HCT116 (cell line): Measurements from ENCODE around the gene NCOA5. TPM values are rescaled to one million over a fixed set of nuclear protein-coding genes. Genes with fewer than 3 reads are reported as not detected.

Experiments used
- ATAC-seq: fragments of 200-7000 bp; cut with Tn5 transposase; 2 replicates; pipeline ENCODE4 v1.9.1; 2020; ENCODE audit warnings: mild to moderate bottlenecking, moderate library complexity
- BruUV-seq: library from RNA; stranded (reverse); fragments of 400-500 nt; replicated peaks from 2 replicates; lab custom pipeline; 2021; lab: Mats Ljungman, UMichigan
- CTCF ChIA-PET: fragments of 300-600 bp; sonication (Branson Sonifier 250); formaldehyde crosslinking; loops from one replicate; lab custom pipeline; 2021; ENCODE audit warnings: antibody characterized with exemption; lab: Charles Lee
- POLR2A ChIA-PET: fragments of 300-600, 350-600 bp; sonication (Branson Sonifier 250); formaldehyde crosslinking; loops from one replicate; lab custom pipeline; 2021; ENCODE audit warnings: antibody characterized with exemption; lab: Charles Lee
- RAD21 ChIA-PET, 2 experiments: fragments of 300-600 bp; sonication (Branson Sonifier 250); formaldehyde crosslinking; loops; one replicate each; lab custom pipeline; 2023; ENCODE audit warnings: low total read pairs in 2 of 2; ENCODE audit not compliant: uncharacterized antibody in 2 of 2, unreplicated experiment in 2 of 2, low non-redundant PET in 1 of 2; lab: Charles Lee
- DNase-seq: peaks from one replicate; pipeline ENCODE4 v3.0.0-alpha.2; 2010; ENCODE audit warnings: low read depth, low spot score
- H2AFZ ChIP-seq: fragments of 200-600 bp; shearing (Covaris generic), sonication (generic); 2 replicates; pipeline ENCODE4 v1.6.1; 2017; ENCODE audit warnings: low read depth, mixed run types, mixed read lengths, antibody characterized with exemption, low read length; ENCODE audit not compliant: poor library complexity, severe bottlenecking
- H3K27ac ChIP-seq: 2 replicates; pipeline ENCODE4 v1.5.1; 2012; ENCODE audit warnings: low read depth, low read length
- H3K27me3 ChIP-seq: fragments of 200-600 bp; sonication (generic); 2 replicates; pipeline ENCODE4 v1.6.1; 2016; ENCODE audit warnings: mixed run types, low read length, mixed read lengths; ENCODE audit not compliant: insufficient read depth
- H3K36me3 ChIP-seq, 2 experiments: fragments of 200-500 bp in 1 of 2; fragments of 200-600 bp in 1 of 2; sonication (Bioruptor generic) in 1 of 2; sonication (generic) in 1 of 2; 2 replicates each; pipeline versions ENCODE4 v1.5.1 to v1.6.1; 2014 to 2016; ENCODE audit warnings: low read length in 2 of 2, inconsistent platforms in 1 of 2, mixed read lengths in 1 of 2, mixed run types in 1 of 2; ENCODE audit not compliant: insufficient read depth in 2 of 2, control insufficient read depth in 1 of 2
- H3K4me1 ChIP-seq, 2 experiments: fragments of 200-600 bp in 1 of 2; sonication (generic) in 1 of 2; 2 replicates each; pipeline versions ENCODE4 v1.5.1 to v1.6.1; 2012 to 2017; ENCODE audit warnings: low read length in 2 of 2, inconsistent platforms in 1 of 2, mild to moderate bottlenecking in 1 of 2, mixed read lengths in 1 of 2, mixed run types in 1 of 2, moderate library complexity in 1 of 2; ENCODE audit not compliant: insufficient read depth in 2 of 2, control insufficient read depth in 1 of 2
- H3K4me2 ChIP-seq: fragments of 200-600 bp; sonication (generic); 2 replicates; pipeline ENCODE4 v1.6.1; 2017; ENCODE audit warnings: mixed run types, low read length, mixed read lengths
- H3K4me3 ChIP-seq, 2 experiments: fragments of 200-600 bp in 1 of 2; sonication (generic) in 1 of 2; replicated peaks in 1 of 2; 2 replicates each; pipeline ENCODE4 v1.5.1; 2011 to 2016; ENCODE audit warnings: low read length in 2 of 2, control low read depth in 1 of 2, low read depth in 1 of 2, mild to moderate bottlenecking in 1 of 2, mixed read lengths in 1 of 2, mixed run types in 1 of 2
- H3K79me2 ChIP-seq: fragments of 200-600 bp; sonication (generic); 2 replicates; pipeline ENCODE4 v1.6.1; 2017; ENCODE audit warnings: mild to moderate bottlenecking, mixed run types, low read length, moderate library complexity, mixed read lengths; ENCODE audit not compliant: insufficient read depth
- H3K9ac ChIP-seq: fragments of 200-600 bp; sonication (generic); 2 replicates; pipeline ENCODE4 v1.6.1; 2016; ENCODE audit warnings: low read length, mixed read lengths
- H3K9me2 ChIP-seq: fragments of 200-600 bp; sonication (generic), shearing (Covaris generic); 2 replicates; pipeline ENCODE4 v1.6.1; 2017; ENCODE audit warnings: mixed run types, mild to moderate bottlenecking, moderate library complexity; ENCODE audit not compliant: insufficient read depth
- H3K9me3 ChIP-seq, 2 experiments: fragments of 200-500 bp in 1 of 2; fragments of 200-600 bp in 1 of 2; sonication (Bioruptor generic) in 1 of 2; sonication (generic) in 1 of 2; 2 replicates each; pipeline ENCODE4 v1.6.1; 2014 to 2017; ENCODE audit warnings: low read length in 2 of 2, mixed read lengths in 2 of 2, inconsistent platforms in 1 of 2, low read depth in 1 of 2, mild to moderate bottlenecking in 1 of 2, mixed run types in 1 of 2, moderate library complexity in 1 of 2; ENCODE audit not compliant: control insufficient read depth in 1 of 2, insufficient read depth in 1 of 2
- H4K20me1 ChIP-seq: fragments of 200-600 bp; sonication (generic), shearing (Covaris generic); 2 replicates; pipeline ENCODE4 v1.6.1; 2017; ENCODE audit warnings: mixed run types, mild to moderate bottlenecking, moderate library complexity; ENCODE audit not compliant: insufficient read depth
- EGR1 ChIP-seq: IDR thresholded peaks from 2 replicates; pipeline ENCODE4 v1.6.1; 2012; ENCODE audit warnings: low read depth
- POLR2A ChIP-seq: IDR thresholded peaks from 2 replicates; pipeline ENCODE4 v1.7.0; 2011; ENCODE audit warnings: borderline replicate concordance; ENCODE audit not compliant: insufficient read depth, insufficient read length; ENCODE audit errors: extremely low read depth
- TCF7L2 ChIP-seq: IDR thresholded peaks from 2 replicates; pipeline ENCODE4 v1.7.0; 2011; ENCODE audit warnings: borderline replicate concordance, inconsistent platforms; ENCODE audit not compliant: insufficient read depth, insufficient read length; ENCODE audit errors: extremely low read depth
- intact Hi-C: fragments of 100-400 bp; cut with micrococcal nuclease; formaldehyde crosslinking; loops from 2 replicates; pipeline ENCODE4 v1.10.0; 2022
- total RNA-seq: library from RNA; stranded (reverse); gene quantifications from one replicate; pipeline ENCODE4 v1.2.1, GENCODE V29; 2021; ENCODE audit not compliant: unreplicated experiment
- TF ChIP-seq, protein P1 (sequence below), 3 experiments: fragments of 200-600 bp in 1 of 3; sonication (generic) in 1 of 3; IDR thresholded peaks in 2 of 3; conservative IDR thresholded peaks in 1 of 3; 2 replicates each; pipeline ENCODE4 v1.5.1; 2012 to 2017; ENCODE audit warnings: low read depth in 2 of 3, low read length in 2 of 3, antibody characterized with exemption in 1 of 3, borderline replicate concordance in 1 of 3, control low read depth in 1 of 3, mild to moderate bottlenecking in 1 of 3, mixed read lengths in 1 of 3, mixed run types in 1 of 3, moderate library complexity in 1 of 3; ENCODE audit not compliant: insufficient read depth in 1 of 3

The NCOA5 gene
- total RNA-seq, 1 experiment from 2014 or later, result 31.6 TPM

DNA sequence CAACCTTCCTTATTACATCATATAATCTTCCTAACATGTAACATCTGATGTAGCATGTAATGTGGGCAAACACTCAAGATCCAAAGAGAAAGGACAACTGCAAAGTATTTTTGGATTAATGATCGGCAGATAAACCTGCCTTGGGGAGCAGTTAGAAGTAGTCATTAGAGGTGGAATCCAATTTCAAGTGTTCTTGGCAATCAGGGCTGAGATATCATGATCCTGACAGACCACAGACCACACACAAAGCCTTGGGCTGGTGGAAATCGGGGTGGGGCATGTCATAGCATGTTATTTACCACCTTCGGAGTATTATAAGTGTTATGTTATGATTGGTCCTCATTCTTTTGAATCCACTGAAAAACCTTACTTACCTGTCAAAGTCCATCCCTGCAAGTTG lies 16.3 kb downstream of the NCOA5 start:
- Histone ChIP-seq H3K4me3 (no peak overlapping the region), H4K20me1 (no peaks in the 10 kb centered on the region), H2AFZ (no peak overlapping the region), H3K4me1 (no peaks in the 10 kb centered on the region), H3K9me3 (no peaks in the 10 kb centered on the region), H3K27ac (no peak overlapping the region), H3K36me3 (peaks cover 30 to 38% of the 10 kb centered on the region in 2 experiments; a peak in 3 of 4 replicates), H3K79me2 (peaks cover 19% of the 10 kb centered on the region; the same call in 1 of the 2 replicates), H3K9ac (no peak overlapping the region), H3K27me3 (no peaks in the 10 kb centered on the region), H3K9me2 (no peaks in the 10 kb centered on the region), H3K4me2 (no peak overlapping the region)
- BruUV-seq, result no TSS peak
- no peak for TF ChIP-seq POLR2A
- TF ChIP-seq, protein P1, sequence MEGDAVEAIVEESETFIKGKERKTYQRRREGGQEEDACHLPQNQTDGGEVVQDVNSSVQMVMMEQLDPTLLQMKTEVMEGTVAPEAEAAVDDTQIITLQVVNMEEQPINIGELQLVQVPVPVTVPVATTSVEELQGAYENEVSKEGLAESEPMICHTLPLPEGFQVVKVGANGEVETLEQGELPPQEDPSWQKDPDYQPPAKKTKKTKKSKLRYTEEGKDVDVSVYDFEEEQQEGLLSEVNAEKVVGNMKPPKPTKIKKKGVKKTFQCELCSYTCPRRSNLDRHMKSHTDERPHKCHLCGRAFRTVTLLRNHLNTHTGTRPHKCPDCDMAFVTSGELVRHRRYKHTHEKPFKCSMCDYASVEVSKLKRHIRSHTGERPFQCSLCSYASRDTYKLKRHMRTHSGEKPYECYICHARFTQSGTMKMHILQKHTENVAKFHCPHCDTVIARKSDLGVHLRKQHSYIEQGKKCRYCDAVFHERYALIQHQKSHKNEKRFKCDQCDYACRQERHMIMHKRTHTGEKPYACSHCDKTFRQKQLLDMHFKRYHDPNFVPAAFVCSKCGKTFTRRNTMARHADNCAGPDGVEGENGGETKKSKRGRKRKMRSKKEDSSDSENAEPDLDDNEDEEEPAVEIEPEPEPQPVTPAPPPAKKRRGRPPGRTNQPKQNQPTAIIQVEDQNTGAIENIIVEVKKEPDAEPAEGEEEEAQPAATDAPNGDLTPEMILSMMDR (IDR thresholded peaks at IDR 0.05 in 2 of 3, conservative IDR thresholded peaks at IDR 0.05 in 1 of 3; ENCODE audit: borderline replicate concordance in 1 of 3, insufficient read depth in 1 of 3, low read depth in 2 of 3, low read length in 2 of 3), result no peak
- ATAC-seq, result no peak
- intact Hi-C loops, result no loop called here
- DNase-seq, result no peak
- POLR2A ChIA-PET, result no interaction called here
- RAD21 ChIA-PET, result no interaction called here
- CTCF ChIA-PET, result no interaction called here

DNA sequence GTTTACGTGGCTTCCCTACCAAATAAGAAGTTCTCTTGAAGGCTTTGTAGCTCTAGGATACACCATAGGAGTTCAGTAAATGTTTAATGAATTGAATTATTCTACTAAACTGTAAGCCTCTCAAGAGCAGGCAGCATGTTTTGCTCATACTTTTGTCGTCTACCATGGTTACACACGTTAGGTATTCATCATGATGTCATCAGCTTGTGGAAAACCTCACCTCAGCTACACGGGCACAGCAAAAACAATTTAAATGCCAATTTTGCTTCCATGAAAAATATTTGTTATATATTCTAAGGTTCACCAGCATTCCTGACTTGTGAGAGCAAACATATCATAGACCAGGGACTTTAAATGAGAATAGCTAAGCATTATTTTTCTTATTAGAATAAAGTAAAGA lies 16.7 kb downstream of the NCOA5 start:
- Histone ChIP-seq H3K27ac (no peak overlapping the region), H3K9me2 (no peaks in the 10 kb centered on the region), H4K20me1 (no peaks in the 10 kb centered on the region), H3K9ac (no peak overlapping the region), H3K4me1 (no peaks in the 10 kb centered on the region), H3K9me3 (no peaks in the 10 kb centered on the region), H3K27me3 (no peaks in the 10 kb centered on the region), H3K36me3 (peaks cover 30 to 38% of the 10 kb centered on the region in 2 experiments; a peak in 3 of 4 replicates), H2AFZ (no peak overlapping the region), H3K4me2 (no peak overlapping the region), H3K4me3 (no peak overlapping the region), H3K79me2 (peaks cover 16% of the 10 kb centered on the region; the same call in 1 of the 2 replicates)
- TF ChIP-seq EGR1 (no peak), TCF7L2 (no peak)
- RAD21 ChIA-PET, result no interaction called here
- no peak for DNase-seq
- POLR2A ChIA-PET, result no interaction called here
- no TSS peak for BruUV-seq
- CTCF ChIA-PET, result no interaction called here
- no peak for ATAC-seq
- intact Hi-C loops, result no loop called here
